Stimulated activated memory B cell treated with anti-CD40 and anti-IgM and Interleukin-4, amounts not matched to agents 10 μg/mL and 1 μg/mL and 100 μg/mL, for 72 hours (primary cell): ENCODE measurements around the gene SLITRK2.

ENCODE experiments used
- ATAC-seq: fragments of 150-1000 bp; cut with Tn5 transposase; 2 replicates; pipeline ENCODE4 v1.10.0; 2021
- H3K27ac Mint-ChIP-seq: one replicate; pipeline ENCODE4 v1.8.0; 2022; ENCODE audit warnings: mild to moderate bottlenecking, mixed read lengths
- H3K27me3 Mint-ChIP-seq: one replicate; pipeline ENCODE4 v1.8.0; 2022; ENCODE audit warnings: mixed read lengths
- H3K36me3 Mint-ChIP-seq: one replicate; pipeline ENCODE4 v1.8.0; 2022; ENCODE audit warnings: mixed read lengths
- H3K4me1 Mint-ChIP-seq: one replicate; pipeline ENCODE4 v1.8.0; 2022; ENCODE audit warnings: mixed read lengths
- H3K4me3 Mint-ChIP-seq: one replicate; pipeline ENCODE4 v1.8.0; 2022; ENCODE audit warnings: mild to moderate bottlenecking, moderate library complexity, mixed read lengths
- H3K9me3 Mint-ChIP-seq: one replicate; pipeline ENCODE4 v1.8.0; 2022; ENCODE audit warnings: mixed read lengths

SLITRK2 gene

DNA sequence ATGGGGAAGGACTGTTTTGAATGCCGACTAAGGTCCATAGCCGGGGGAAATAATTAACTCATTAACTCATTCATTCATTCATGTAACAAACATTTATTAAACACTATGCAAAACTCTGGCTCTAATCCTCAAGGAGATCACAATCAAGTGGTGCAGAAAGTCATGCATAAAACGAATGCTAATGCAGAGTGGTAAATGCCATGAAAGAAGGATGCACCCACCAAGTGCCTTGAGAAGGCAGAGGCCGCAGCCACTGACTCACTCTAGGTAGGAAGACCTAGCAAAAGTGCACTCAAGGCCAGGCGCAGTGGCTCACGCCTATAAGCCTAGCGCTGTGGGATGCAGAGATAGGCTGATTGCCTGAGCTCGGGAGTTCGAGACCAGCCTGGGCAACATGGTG is 22.9 kb downstream of the SLITRK2 start:
- Mint-ChIP-seq H3K4me1 (no peaks in the 10 kb centered on the region), H3K27ac (no peak overlapping the region), H3K4me3 (no peak overlapping the region), H3K9me3 (no peaks in the 10 kb centered on the region), H3K36me3 (no peaks in the 10 kb centered on the region), H3K27me3 (no peaks in the 10 kb centered on the region)
- ATAC-seq, result no peak

DNA sequence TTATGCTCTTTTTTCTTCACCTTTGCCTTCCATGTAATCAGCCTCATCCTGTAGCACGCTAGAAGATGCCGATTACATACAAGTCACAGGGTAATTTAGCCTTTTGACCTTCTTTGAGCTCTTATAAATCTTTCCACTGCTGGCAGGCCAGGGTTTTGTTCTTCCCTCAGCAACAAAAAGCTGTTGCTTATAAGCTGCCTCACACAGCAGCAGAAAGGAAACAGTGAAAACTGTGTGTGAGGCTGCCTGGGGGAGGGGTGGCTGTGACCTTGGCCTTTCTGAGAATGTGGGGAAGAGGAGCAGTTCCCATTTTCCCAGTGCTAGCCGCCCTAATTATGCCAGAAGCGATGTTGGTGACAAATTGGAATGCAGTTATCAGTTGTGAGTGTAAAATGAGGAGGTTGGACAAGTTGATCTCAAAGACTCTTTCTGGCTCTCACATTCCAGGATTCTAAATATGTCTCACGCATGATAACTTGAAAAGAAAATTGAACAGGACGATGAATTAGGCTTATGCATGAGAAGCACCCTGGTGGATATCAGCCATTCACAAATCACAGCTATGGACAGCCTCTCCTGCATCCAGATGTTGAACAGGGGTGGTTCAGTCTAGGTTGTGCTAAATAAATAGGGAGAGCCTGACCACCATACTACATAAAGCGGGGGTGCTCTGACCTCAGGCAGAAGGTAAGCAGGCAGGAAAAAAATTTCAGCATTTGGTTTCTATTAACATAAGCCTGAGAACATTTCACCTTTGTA is 25.7 kb downstream of the SLITRK2 start:
- Mint-ChIP-seq H3K4me1 (no peaks in the 10 kb centered on the region), H3K27ac (no peak overlapping the region), H3K9me3 (no peaks in the 10 kb centered on the region), H3K36me3 (no peaks in the 10 kb centered on the region), H3K27me3 (no peaks in the 10 kb centered on the region), H3K4me3 (no peak overlapping the region)
- ATAC-seq, result no peak

DNA sequence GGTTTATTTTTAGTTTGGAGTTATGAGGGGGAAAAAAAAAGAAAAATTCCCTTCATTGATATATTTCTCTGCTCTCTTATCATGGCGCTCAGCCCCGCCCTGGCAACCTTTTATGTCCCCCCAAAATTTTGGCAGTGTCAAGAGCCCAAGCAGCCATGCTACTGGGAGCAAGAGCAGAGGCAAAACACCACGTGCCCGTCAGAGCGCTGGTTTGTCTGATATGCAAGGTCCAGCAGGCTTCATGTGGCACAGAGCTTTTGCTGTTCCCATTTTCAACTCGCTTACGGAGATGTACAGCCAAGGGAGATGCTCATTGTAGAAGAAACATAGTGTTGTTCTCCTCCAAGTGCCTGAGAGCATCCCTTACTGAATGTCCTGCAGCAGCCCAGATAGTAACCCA is 27.3 kb downstream of the SLITRK2 start:
- no peak for ATAC-seq
- H3K9me3 Mint-ChIP-seq, result no peaks in the 10 kb centered on the region
- no peak overlapping the region for H3K27ac Mint-ChIP-seq
- H3K36me3 Mint-ChIP-seq, result no peaks in the 10 kb centered on the region
- H3K27me3 Mint-ChIP-seq, result no peaks in the 10 kb centered on the region
- H3K4me3 Mint-ChIP-seq, result no peak overlapping the region
- H3K4me1 Mint-ChIP-seq, result no peaks in the 10 kb centered on the region

GRCh38 chrX:145848448-145848847 is 30.8 kb downstream of the SLITRK2 start:
- H3K27me3 Mint-ChIP-seq, result no peaks in the 10 kb centered on the region
- no peaks in the 10 kb centered on the region for H3K9me3 Mint-ChIP-seq
- H3K27ac Mint-ChIP-seq, result no peak overlapping the region
- no peak for ATAC-seq
- H3K4me1 Mint-ChIP-seq, result no peaks in the 10 kb centered on the region
- H3K4me3 Mint-ChIP-seq, result no peak overlapping the region
- no peaks in the 10 kb centered on the region for H3K36me3 Mint-ChIP-seq

DNA sequence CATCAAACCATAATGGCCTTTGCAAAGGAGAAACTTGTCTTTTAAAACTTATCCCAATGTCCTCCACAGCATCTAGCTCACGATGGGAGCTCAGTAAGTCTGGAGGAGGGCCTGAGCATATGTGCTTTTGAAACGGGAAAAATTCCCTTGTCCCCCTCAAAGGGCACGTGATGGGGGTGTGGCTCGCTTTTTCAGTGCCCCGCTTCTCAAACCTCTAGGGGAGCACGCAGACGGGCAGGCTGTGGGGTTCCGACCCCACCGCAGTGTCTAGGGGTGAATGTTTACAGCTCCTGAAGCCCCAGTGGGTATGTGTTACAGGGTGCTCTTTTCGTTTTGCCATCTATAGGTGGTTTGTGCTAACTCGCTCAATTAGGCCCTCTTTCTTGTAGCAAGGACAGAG is 31.2 kb downstream of the SLITRK2 start:
- Mint-ChIP-seq H3K4me3 (no peak overlapping the region), H3K9me3 (no peaks in the 10 kb centered on the region), H3K4me1 (no peaks in the 10 kb centered on the region), H3K27me3 (no peaks in the 10 kb centered on the region), H3K27ac (no peak overlapping the region), H3K36me3 (no peaks in the 10 kb centered on the region)
- ATAC-seq, result no peak

GRCh38 chrX:145853181-145853580 is 35.6 kb downstream of the SLITRK2 start:
- Mint-ChIP-seq H3K4me3 (no peak overlapping the region), H3K4me1 (no peaks in the 10 kb centered on the region), H3K9me3 (no peaks in the 10 kb centered on the region), H3K27me3 (no peaks in the 10 kb centered on the region), H3K27ac (no peak overlapping the region), H3K36me3 (no peaks in the 10 kb centered on the region)
- no peak for ATAC-seq

GRCh38 chrX:145856181-145856580 is 38.6 kb downstream of the SLITRK2 start:
- ATAC-seq, result no peak
- Mint-ChIP-seq H3K9me3 (no peaks in the 10 kb centered on the region), H3K4me3 (no peak overlapping the region), H3K36me3 (no peaks in the 10 kb centered on the region), H3K27me3 (no peaks in the 10 kb centered on the region), H3K27ac (no peak overlapping the region), H3K4me1 (no peaks in the 10 kb centered on the region)

DNA sequence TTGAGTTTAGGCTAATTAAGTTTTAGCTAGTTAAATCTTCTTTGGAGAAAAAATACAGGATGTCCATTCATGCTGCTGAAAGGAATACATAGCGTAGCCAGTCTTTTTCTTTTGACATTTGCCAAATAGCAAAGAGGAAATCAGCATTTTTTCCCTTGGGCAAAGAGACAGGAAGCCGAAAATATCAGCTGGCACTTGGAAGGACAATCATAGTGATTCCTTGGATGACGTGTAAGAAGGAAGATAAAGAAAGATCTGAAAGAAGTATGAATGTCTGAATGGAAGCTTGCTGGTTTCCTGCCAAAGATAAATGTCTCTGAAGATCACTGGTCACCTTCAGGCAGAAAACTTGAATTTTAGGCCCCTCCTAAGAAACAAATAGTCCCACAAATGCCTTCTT is 44.2 kb downstream of the SLITRK2 start:
- Mint-ChIP-seq H3K4me3 (no peak overlapping the region), H3K4me1 (no peaks in the 10 kb centered on the region), H3K9me3 (peaks cover 2% of the 10 kb centered on the region), H3K27me3 (no peaks in the 10 kb centered on the region), H3K27ac (no peak overlapping the region), H3K36me3 (no peaks in the 10 kb centered on the region)
- no peak for ATAC-seq

DNA sequence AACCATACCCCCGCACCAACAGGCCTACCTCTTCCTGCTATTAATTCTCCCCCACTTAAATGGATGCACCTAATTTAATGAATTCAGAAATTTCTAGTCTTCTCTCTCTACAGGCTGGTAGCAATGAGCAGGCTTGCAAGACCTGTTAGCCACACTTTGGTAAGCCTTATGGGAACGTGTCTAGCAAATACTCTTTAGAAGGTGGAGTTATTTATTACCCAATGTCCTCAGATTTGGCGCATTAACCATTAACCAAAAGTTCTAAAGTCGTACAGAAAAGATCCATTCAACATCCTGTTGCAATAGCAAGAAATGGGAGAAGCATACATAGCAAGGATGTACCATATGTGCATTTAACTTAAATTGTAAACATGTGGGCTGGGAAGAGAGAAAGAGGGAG is 47.5 kb downstream of the SLITRK2 start:
- no peaks in the 10 kb centered on the region for H3K36me3 Mint-ChIP-seq
- H3K27ac Mint-ChIP-seq, result no peak overlapping the region
- H3K27me3 Mint-ChIP-seq, result no peaks in the 10 kb centered on the region
- ATAC-seq, result no peak
- H3K4me1 Mint-ChIP-seq, result no peaks in the 10 kb centered on the region
- no peak overlapping the region for H3K4me3 Mint-ChIP-seq
- peaks cover 5% of the 10 kb centered on the region for H3K9me3 Mint-ChIP-seq
